ENCODE measurements around the gene FGF14.
"Not testable (repeated sequence)": the region's sequence is repeated elsewhere in the genome, so short reads cannot be mapped to it uniquely, and the experiment has no call there.

Gene FGF14

GRCh38 chr13:101868585-101869469, 533.0 kb downstream of the FGF14 start:
- DNase-seq: no peak

- no peak for DNase-seq
Observed at GRCh38 chr13:101866889-101867581, 534.8 kb downstream of the FGF14 start.

- DNase-seq: no peak
Observed at GRCh38 chr13:101858860-101859259, 543.0 kb downstream of the FGF14 start.

- no peak for DNase-seq
Observed at GRCh38 chr13:101846701-101847100, 555.1 kb downstream of the FGF14 start.

DNA sequence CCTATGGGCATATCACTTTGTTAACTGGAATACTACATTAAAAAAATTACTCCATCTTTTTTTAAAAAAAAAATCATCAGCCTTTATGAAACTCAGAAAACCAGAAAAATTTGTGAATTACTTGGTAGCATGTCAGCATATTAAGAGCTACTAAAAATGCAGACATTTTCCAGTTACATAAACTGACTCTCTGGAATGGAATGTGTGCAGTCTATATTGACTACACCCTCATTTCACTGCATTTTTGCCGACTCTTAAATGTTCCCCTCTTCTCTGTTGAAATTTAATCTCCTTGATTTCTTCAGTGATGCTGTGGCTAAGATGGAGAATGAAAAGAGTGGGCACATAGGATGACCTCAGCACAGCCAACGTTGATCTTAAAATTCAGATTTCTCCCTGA, 555.6 kb downstream of the FGF14 start:
- no peak for DNase-seq

GRCh38 chr13:101845245-101846020, 556.4 kb downstream of the FGF14 start:
- no peak for DNase-seq

DNA sequence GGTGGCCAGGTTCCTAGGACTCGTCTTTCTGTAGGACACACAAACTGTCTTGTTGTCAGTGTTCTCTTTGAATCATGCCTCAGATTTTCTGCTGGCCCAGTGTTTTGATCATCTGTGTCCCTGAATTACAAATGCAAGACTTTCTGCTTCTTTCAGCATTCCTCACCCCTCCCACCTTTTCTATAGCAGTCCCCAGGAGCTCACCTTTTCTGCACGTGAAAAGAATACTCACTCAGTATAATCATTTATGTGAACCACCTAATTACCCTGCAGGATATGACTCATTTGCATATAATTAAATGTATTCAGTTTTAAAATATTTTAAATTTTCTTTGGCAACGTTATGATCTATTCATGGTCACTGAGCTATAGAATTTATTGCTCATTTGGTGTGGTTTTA, 560.1 kb downstream of the FGF14 start:
- DNase-seq: no peak

GRCh38 chr13:101838323-101838722, 563.5 kb downstream of the FGF14 start:
- DNase-seq: no peak

DNA sequence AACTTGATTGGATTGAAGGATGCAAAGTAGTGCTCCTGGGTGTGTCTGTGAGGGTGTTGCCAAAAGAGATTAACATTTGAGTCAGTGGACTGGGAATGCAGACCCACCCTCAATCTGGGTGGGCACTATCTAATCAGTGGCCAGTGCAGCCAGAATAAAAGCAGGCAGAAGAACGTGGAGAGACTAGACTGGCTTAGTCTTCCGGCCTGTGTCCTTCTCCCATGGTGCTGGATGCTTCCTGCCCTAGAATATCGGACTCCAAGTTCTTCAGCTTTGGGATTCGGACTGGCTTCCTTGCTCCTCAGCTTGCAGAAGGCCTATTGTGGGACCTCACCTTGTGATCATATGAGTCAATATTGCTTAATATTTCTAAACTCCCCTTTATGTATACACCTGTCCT, 564.1 kb downstream of the FGF14 start:
- not testable (repeated sequence) for DNase-seq

GRCh38 chr13:101837288-101837687, 564.6 kb downstream of the FGF14 start:
- DNase-seq: no peak

DNA sequence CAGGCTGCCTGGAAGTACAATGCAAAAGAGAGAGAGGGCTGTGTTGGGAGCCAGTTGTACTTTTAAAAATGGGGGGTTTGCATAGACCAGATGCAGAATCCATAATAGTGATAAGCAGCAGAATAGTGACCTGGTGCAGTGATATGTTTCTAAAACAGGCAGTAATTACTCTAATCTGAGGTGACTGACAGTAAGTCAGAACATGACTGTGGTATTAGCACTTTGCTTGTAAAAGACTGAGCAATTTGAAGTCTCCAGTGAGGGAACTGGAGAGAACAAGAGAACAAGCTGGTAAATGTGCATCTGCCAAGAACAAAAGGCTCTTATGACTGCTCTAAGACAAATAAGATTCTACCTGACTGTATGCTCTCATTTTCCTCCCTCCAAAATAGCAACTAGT, 565.9 kb downstream of the FGF14 start:
- DNase-seq: no peak

DNA sequence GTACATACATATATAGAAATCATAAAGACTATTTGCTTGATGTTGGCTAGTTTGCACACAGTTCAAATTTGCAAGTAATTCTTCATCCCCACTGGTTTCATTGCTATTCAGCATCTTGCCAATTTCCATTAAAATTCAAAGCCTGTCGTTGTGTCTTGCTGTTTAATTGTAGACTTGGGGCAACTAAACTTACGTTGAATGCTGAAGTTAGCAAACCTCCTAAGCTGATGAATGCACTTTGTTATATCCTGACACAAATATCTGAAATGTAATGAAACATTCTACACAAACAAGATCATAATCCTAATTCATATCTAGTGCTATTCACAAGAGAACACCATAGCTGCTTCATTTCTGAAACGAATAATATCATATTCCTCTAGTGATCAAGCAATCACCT, 568.2 kb downstream of the FGF14 start:
- DNase-seq: no peak

DNA sequence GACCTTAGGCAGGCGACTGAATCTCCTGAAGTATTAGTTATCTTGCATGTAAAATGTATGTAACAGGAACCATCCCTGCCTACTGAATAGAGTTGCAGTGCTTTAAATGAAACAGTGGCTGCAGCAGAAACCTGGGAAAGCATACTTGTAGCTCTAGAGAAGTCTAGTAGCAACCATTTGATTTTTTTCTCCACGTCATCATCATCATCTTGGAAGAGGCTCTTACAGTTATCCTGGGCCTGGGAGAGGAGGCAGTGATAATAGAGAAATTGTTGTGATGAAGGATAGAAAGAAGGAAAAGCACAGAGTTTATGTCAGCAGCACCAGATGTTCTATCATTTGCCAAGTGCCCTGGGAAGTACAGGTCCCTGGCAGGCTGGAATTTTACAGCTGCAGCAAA, 571.8 kb downstream of the FGF14 start:
- DNase-seq: no peak

GRCh38 chr13:101829484-101829883, 572.4 kb downstream of the FGF14 start:
- DNase-seq: no peak

DNA sequence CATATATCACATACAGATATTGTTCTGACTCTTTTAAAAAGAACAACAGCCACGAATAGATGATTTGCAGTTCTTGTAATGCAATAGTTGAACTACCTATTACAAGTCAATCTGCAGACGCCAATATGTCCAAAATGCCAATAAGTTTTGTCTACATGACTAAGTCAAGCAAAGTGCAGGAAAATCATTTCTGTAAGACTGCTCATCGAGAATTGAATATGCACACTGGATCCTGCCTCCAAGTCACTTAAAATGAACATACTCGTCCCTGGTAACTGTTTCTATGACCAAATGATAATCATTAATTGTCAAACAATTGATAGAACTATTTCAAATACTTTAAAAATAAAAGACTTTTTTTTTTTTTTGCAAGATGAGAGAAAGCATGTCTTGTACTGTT, 573.7 kb downstream of the FGF14 start:
- DNase-seq: no peak

- no peak for DNase-seq
Observed at GRCh38 chr13:101817898-101818297, 584.0 kb downstream of the FGF14 start.

DNA sequence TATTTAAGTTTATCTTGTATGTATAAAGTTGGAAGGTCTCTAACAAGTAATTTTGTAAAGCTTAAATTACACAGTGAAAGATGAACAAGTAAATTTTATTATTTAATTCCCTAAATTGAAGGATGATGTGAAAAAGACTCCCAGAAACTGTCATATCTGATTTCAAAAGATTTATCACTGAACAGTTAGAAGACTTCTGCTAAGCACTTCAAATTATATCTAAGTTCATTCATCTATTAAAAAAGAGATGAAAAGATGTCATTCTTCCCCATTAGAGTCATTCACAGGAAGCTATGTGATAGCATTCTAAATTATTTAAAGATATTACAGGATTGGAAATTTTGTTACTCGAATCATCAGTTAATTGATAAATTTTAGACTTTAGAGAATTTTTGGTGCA, 590.0 kb downstream of the FGF14 start:
- DNase-seq: no peak

DNA sequence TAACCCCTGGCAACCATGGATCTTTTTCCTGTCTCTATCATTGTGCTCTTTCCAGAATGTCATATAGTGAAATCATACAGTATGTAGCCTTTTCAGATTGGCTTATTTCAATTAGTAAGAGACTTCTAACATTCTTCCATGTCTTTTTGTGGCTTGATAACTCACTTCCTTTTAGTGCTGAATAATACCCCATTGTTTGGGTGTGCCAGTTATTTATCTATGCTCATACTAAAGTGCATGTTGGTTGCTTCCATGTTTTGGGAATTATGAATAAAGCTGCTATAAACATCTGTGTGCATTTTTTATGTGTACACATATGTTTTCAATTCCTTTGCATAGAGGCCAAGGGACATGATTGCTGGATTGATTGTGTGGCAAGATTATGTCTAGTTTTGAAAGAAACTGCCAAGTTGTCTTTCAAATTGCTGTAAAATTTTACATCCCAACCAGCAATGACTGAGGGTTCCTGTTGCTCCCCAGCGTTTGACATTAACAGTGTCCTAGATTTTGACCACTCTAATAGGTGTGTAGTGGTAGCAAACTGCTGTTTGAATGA, 590.5 kb downstream of the FGF14 start:
- DNase-seq: no peak

DNA sequence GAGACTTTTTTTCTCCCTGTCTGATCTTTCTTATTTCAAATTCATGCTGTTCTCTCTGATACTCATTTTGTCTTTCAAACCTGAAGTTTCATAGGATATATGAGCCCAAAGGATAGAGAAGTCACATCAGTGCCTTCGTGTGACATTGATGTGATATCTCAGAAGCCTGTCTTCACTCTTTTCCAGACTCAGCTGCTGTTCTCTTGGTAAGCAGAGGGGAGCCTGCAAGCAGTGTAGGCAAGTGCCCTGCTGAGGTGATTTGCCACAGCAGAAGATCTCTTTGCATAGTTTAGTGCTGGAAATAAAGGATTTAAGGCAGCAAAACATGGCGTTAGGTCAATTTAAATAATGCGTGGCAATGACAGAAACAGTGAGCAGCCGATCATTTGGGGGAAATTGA, 602.7 kb downstream of the FGF14 start:
- DNase-seq: no peak

DNA sequence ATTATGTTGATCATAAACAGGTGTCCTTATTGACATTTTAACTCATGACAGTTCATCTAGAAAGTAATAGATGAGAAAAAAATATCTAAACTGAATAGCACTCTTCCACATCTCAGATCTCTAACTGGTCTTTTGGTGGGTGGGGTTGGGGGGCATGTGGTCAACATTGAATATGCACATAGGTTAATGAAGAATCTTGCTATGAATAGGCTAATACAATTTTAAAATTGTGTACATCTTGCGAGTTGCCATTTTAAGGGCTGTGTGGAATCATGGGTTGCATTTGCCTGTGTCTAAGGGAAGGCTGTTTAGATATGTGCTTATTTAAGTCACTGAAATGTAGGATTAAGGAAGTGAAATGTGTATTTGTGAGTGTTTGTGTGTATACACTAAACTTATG, 603.4 kb downstream of the FGF14 start:
- DNase-seq: no peak

DNA sequence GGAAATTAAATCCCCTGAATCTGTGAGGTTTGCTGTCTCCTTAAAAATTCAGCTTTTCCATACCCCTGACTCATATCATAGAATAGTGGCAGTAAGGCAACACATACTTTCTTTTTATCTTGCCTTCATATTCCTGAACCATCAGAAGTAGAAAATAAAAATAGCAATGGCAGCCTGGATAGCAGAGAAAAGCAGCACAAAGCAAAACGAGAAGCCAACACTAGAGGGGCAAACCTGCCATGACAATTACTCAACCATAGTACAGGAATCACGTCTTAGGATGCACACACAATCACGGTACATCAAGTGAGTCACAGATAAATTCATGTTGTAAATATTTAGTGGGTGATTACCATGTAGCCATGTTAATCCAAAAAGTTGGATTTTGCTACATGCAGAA, 606.4 kb downstream of the FGF14 start:
- DNase-seq: no peak

DNA sequence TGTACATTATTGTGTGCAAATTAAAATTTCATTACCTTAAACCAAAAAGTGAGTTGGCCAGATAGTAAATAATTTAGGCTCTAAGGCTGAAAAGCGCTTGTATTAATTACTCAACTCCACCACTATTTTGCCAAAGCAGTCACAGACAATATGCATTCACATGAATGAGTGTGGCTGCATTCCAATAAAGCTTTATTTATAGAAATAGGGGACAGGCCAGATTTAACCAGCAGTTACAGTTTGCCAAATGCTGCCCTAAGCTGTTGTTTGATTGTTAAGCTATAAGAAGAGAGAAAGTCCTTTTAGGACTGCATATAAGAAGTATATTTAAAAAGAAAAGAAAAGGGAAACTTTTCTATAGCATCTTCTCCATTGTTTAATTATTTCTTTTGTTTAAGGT, 606.8 kb downstream of the FGF14 start:
- DNase-seq: no peak
